OCI-M1 (cell line): ENCODE results near the gene CISD3.

Experiments used
- DNase-seq: peaks from one replicate; lab custom pipeline; 2025; lab: John Stamatoyannopoulos, UW

Gene CISD3

DNA sequence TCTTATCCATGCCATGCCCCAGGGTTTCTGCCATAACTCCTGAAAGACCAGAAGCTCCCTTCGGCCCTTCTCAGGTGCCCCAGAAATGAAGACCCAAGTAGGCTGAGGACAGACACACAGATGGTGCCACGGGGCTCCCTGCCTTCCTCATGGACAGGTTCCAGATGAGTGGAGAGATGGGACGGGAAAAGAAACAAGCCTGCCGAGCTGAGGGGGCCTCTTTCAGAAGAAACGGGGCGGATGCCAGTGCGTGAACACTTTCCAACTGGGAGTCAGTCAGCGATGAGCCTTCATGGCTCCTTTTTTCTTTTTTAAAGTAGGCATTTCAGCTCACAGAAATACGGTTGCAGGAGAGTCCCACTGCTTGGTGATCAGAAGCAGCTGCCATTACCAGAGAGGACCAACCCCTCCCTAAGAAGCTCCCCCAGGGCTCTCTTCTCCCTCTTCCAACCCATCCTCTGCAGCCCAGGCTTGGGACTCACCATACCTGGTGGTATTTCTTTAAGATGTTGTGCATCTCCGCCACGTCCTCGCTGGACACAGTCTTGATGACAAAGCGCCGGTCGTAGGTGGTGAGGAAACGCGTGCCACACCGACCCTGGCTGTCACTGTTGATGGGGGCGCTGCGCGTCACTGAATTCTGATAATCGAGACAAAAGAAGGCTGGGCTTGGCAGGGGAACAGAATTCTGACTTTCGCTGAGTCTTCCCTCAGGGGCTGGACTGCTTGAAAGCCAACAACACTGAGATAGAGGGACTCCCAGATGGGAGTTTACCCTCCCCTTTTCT is 50.0 kb downstream of the CISD3 start:
- no peak for DNase-seq

DNA sequence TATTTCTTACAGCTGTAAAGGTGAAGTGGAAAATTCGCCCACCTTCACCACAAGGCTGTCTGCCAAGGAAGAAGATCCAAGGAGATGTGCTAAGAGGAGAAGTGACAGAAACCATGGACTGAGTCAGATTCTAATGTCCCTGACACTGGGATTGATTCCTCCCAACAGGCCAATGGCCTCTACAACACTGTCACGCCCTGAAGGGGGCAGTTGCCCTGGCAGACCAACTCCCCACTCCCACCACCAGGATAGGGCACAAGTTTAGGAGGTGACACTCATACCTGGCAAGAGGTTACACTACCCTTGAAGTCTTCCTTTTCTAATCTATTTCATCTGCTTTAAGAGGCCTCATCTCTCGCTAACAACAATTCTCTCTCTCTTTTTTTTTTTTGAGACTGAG is 53.1 kb downstream of the CISD3 start:
- no peak for DNase-seq
